K562 (cell line): ENCODE measurements around the gene NCOA1. TPM values are rescaled to one million over a fixed set of nuclear protein-coding genes. Genes with fewer than 3 reads are reported as not detected.

Experiments
- ATAC-seq: fragments of 200-7000 bp; cut with Tn5 transposase; 3 replicates; pipeline ENCODE4 v1.9.1; 2020; ENCODE audit warnings: moderate library complexity
- BruUV-seq: library from RNA; stranded (reverse); fragments of 400-500 nt; replicated peaks from 2 replicates; lab custom pipeline; 2021; lab: Mats Ljungman, UMichigan
- CTCF ChIA-PET: fragments of 300-600 bp; formaldehyde crosslinking; extraction: SDS; loops from one replicate; lab custom pipeline; 2021; ENCODE audit warnings: low intra/inter-chr PET ratio; lab: Yijun Ruan, JAX
- POLR2A ChIA-PET: fragments of 300-600, 350-650 bp; sonication (Branson Sonifier 250); formaldehyde crosslinking; extraction: SDS; loops from one replicate; lab custom pipeline; 2021; ENCODE audit warnings: antibody characterized with exemption, inconsistent platforms; lab: Yijun Ruan, JAX
- DNase-seq, 4 experiments: peaks; one replicate each; pipeline versions ENCODE4 v3.0.0 to v3.0.0-alpha.2; 2011 to 2018; ENCODE audit warnings: low spot score in 3 of 4, mixed read lengths in 3 of 4; ENCODE audit errors: extremely low read depth in 1 of 4
- FAIRE-seq: peaks from 2 replicates; lab custom pipeline; 2011; peaks lifted over from hg19 to GRCh38; lab: Jason Lieb, UNC
- H2AFZ ChIP-seq: 2 replicates; pipeline ENCODE4 v1.6.0; 2011; ENCODE audit warnings: low read depth, low read length, control low read depth, inconsistent platforms
- H3K27ac ChIP-seq: fragments of 200-600 bp; 3 replicates; pipeline ENCODE4 v1.8.0; 2011; ENCODE audit warnings: low read depth, mild to moderate bottlenecking, control low read depth, inconsistent platforms, low read length, moderate library complexity, mixed read lengths; ENCODE audit errors: extremely low read depth
- H3K27me3 ChIP-seq, 2 experiments: fragments of 300-600 bp in 1 of 2; 2 replicates in 1 of 2; 3 replicates in 1 of 2; pipeline versions ENCODE4 v1.6.0 to v1.8.0; 2011; ENCODE audit warnings: inconsistent platforms in 2 of 2, low read length in 2 of 2, mild to moderate bottlenecking in 1 of 2, mixed read lengths in 1 of 2, moderate library complexity in 1 of 2; ENCODE audit not compliant: control insufficient read depth in 2 of 2, insufficient read depth in 2 of 2
- H3K36me3 ChIP-seq: fragments of 300-600 bp; 3 replicates; pipeline ENCODE4 v1.8.0; 2011; ENCODE audit warnings: mild to moderate bottlenecking, low read length, inconsistent platforms; ENCODE audit not compliant: control insufficient read depth, insufficient read depth
- H3K4me1 ChIP-seq, 2 experiments: fragments of 200-600 bp in 1 of 2; replicated peaks in 1 of 2; 2 replicates in 1 of 2; 3 replicates in 1 of 2; pipeline versions ENCODE4 v1.5.1 to v1.8.0; 2011; ENCODE audit warnings: inconsistent platforms in 2 of 2, low read length in 2 of 2, mild to moderate bottlenecking in 1 of 2, mixed read lengths in 1 of 2, moderate library complexity in 1 of 2; ENCODE audit not compliant: control insufficient read depth in 2 of 2, insufficient read depth in 2 of 2
- H3K4me2 ChIP-seq: 2 replicates; pipeline ENCODE4 v1.6.1; 2011; ENCODE audit warnings: low read length, control low read depth, inconsistent platforms, mixed read lengths; ENCODE audit not compliant: insufficient read depth
- H3K4me3 ChIP-seq: fragments of 200-600 bp; sonication (generic), shearing (Covaris generic); 2 replicates; pipeline ENCODE4 v1.5.1; 2016; ENCODE audit warnings: control low read depth, inconsistent platforms
- H3K79me2 ChIP-seq: fragments of 200-600 bp; 3 replicates; pipeline ENCODE4 v1.8.0; 2011; ENCODE audit warnings: low read length, inconsistent platforms; ENCODE audit not compliant: control insufficient read depth, insufficient read depth
- H3K9ac ChIP-seq, 2 experiments: 2 replicates each; pipeline versions ENCODE4 v1.6.0 to v1.6.1; 2011; ENCODE audit warnings: low read depth in 2 of 2, low read length in 2 of 2, control low read depth in 1 of 2, inconsistent platforms in 1 of 2, mild to moderate bottlenecking in 1 of 2, mixed read lengths in 1 of 2; ENCODE audit not compliant: insufficient read depth in 1 of 2
- H3K9me1 ChIP-seq: one replicate; pipeline ENCODE4 v1.6.0; 2011; ENCODE audit warnings: inconsistent platforms, mild to moderate bottlenecking, low read length, moderate library complexity; ENCODE audit not compliant: control insufficient read depth, insufficient read depth
- H3K9me3 ChIP-seq: replicated peaks from 2 replicates; pipeline ENCODE4 v1.5.1; 2011; ENCODE audit warnings: low read depth, low read length, inconsistent platforms; ENCODE audit not compliant: control insufficient read depth, insufficient read depth
- H4K20me1 ChIP-seq: replicated peaks from 2 replicates; pipeline ENCODE4 v1.6.1; 2011; ENCODE audit warnings: low read length, inconsistent platforms, mixed read lengths; ENCODE audit not compliant: control insufficient read depth, insufficient read depth
- FOXK2 ChIP-seq, 2 experiments: fragments of 450-650 bp; IDR thresholded peaks in 1 of 2; conservative IDR thresholded peaks in 1 of 2; 2 replicates each; pipeline ENCODE4 v1.6.1; 2016; ENCODE audit warnings: low read depth in 2 of 2, mild to moderate bottlenecking in 1 of 2
- GTF2E2 ChIP-seq: fragments of 200-800 bp; sonication (Bioruptor generic); IDR thresholded peaks from 2 replicates; pipeline ENCODE4 v1.6.1; 2016; ENCODE audit warnings: missing genetic modification characterization, missing compliant biosample characterization
- MTA3 ChIP-seq: fragments of 450-650 bp; formaldehyde crosslinking; IDR thresholded peaks from 2 replicates; pipeline ENCODE4 v1.6.1; 2017; ENCODE audit warnings: mild to moderate bottlenecking, borderline replicate concordance
- NR2C1 ChIP-seq, 2 experiments: fragments of 450-650 bp; IDR thresholded peaks; 2 replicates each; pipeline ENCODE4 v1.6.1; 2017; ENCODE audit warnings: mild to moderate bottlenecking in 2 of 2, antibody characterized with exemption in 1 of 2, inconsistent platforms in 1 of 2, missing compliant biosample characterization in 1 of 2, missing genetic modification characterization in 1 of 2
- PRDM10 ChIP-seq: fragments of 450-650 bp; IDR thresholded peaks from 2 replicates; pipeline ENCODE4 v1.6.1; 2018; ENCODE audit not compliant: partially characterized antibody
- RFX1 ChIP-seq: fragments of 450-650 bp; IDR thresholded peaks from 2 replicates; pipeline ENCODE4 v1.6.1; 2016; ENCODE audit warnings: mild to moderate bottlenecking, moderate library complexity
- SIN3A ChIP-seq, 2 experiments: fragments of 150-350 bp in 1 of 2; IDR thresholded peaks; 2 replicates each; pipeline ENCODE4 v1.6.1; 2011 to 2016; ENCODE audit warnings: borderline replicate concordance in 2 of 2, low read depth in 2 of 2, low read length in 2 of 2, mild to moderate bottlenecking in 2 of 2, moderate library complexity in 2 of 2; ENCODE audit not compliant: control insufficient read depth in 1 of 2
- YY1 ChIP-seq, 3 experiments: IDR thresholded peaks; 2 replicates each; pipeline ENCODE4 v1.6.1; 2011; ENCODE audit warnings: low read length in 2 of 3, mild to moderate bottlenecking in 2 of 3, moderate library complexity in 2 of 3, borderline replicate concordance in 1 of 3, control low read depth in 1 of 3, low read depth in 1 of 3; ENCODE audit not compliant: insufficient read depth in 3 of 3, insufficient replicate concordance in 2 of 3, control insufficient read depth in 1 of 3, insufficient read length in 1 of 3; ENCODE audit errors: extremely low read depth in 1 of 3
- ZSCAN29 ChIP-seq: fragments of 450-650 bp; IDR thresholded peaks from 2 replicates; pipeline ENCODE4 v1.6.1; 2017
- WGBS: fragments of 100-300 bp; shearing (Covaris generic); methylation state at CpG from one replicate; pipeline ENCODE4 v1.1.6; 2016; ENCODE audit warnings: low coverage, mixed read lengths; ENCODE audit not compliant: insufficient coverage; ENCODE audit errors: missing lambda C conversion rate; 5-methylcytosine and 5-hydroxymethylcytosine counted together
- in situ Hi-C: fragments of 300-500 bp; cut with MboI; formaldehyde crosslinking; loops from 4 replicates; pipeline ENCODE4 v1.15.0; 2018; ENCODE audit warnings: inconsistent platforms, mixed read lengths
- intact Hi-C: fragments of 100-400 bp; cut with micrococcal nuclease; formaldehyde crosslinking; loops from 2 replicates; pipeline ENCODE4 v1.14.2; 2022
- polyA plus RNA-seq, 8 experiments: library from polyadenylated mRNA; depleted of rRNA in 4 of 8; stranded (reverse) in 5 of 8; unstranded in 3 of 8; fragments of >200 nt; fragmentation: Nextera tagmentation in 2 of 8; fragmentation: Illumina TruSeq in 1 of 8; extraction: Ambion mirVana in 2 of 8; extraction: Trizol in 1 of 8; gene quantifications; 2 replicates each; pipeline versions ENCODE4 v1.2.1 to v1.2.3, GENCODE V29; 2011 to 2014; ENCODE audit warnings: inconsistent platforms in 1 of 8, missing spikeins in 1 of 8
- total RNA-seq, 7 experiments: library from RNA; depleted of rRNA in 6 of 7; stranded (reverse); fragments of >200 nt in 6 of 7; fragmentation: Illumina TruSeq in 2 of 7; extraction: Trizol in 2 of 7; gene quantifications; 2 replicates each; pipeline versions ENCODE4 v1.2.1 to v1.2.3, GENCODE V29; 2011 to 2021; ENCODE audit warnings: low replicate concordance in 1 of 7

Gene NCOA1
- total and polyA plus RNA-seq, 9 of the 15 experiments (the other 6 are each of a cell fraction or from before 2014, with no cell fraction given), result 4.9 to 25.7 (median 17.0) TPM

DNA sequence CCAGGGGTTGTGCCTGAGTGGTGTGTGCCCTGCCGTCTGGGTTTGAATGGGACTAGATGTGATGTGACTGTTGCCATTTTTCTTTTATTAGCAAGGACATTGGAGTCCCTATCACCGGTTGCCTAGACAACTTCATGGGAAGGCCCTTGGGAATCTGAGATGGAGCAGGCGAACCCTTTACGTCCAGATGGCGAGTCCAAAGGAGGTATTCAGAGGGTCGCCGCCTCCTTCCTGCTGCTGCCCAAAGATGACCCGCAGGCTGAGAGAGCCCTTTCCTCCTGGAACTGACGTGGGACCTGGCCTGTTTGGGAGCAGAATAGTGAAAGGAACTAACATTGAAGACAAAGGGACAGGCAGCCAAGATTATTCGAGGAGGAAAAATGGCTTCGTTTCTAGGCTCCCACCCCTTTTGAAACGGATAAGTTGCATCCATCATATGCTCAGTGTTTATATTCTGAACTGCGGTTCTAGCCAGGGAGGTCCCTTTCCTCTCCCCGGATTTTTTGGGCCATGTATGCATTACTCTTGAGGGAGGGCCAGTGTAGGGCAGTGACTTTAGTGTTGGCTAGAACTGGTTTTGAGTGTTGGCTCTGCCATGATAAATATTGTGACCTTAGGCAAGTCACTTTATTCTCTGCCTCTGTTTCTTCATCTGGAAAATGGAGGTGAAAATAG lies 302.8 kb downstream of the NCOA1 start:
- H3K4me3 ChIP-seq, result peak overlapping the region; percentile 87
- peak overlapping the region; percentile 98 to 100 for H3K9ac ChIP-seq
- peaks cover 7% of the 10 kb centered on the region; the same call in 1 of the 2 replicates for H4K20me1 ChIP-seq
- ATAC-seq (no peak), FAIRE-seq (no peak), DNase-seq (peak in 2 of 4 experiments; percentile 22 to 34)
- peak overlapping the region; percentile 95 for H3K4me2 ChIP-seq
- in situ Hi-C loops, result loop anchor here (25.0 kb wide), 1 partner anchor 382 kb away; no protein-coding TSS in a partner anchor
- H3K27me3 ChIP-seq, result no peaks in the 10 kb centered on the region
- TSS peak; percentile 76 for BruUV-seq
- H2AFZ ChIP-seq, result peak overlapping the region; percentile 100
- no peaks in the 10 kb centered on the region for H3K9me3 ChIP-seq
- H3K4me1 ChIP-seq, result peaks cover 9 to 35% of the 10 kb centered on the region in 2 experiments; a peak in 4 of 5 replicates
- H3K79me2 ChIP-seq, result peaks cover 70% of the 10 kb centered on the region
- POLR2A ChIA-PET, result interaction anchor here (1.3 to 1.5 kb wide), 3 partner anchors 15 to 19 kb away, joined by 3 to 6 read pairs (median 3); no protein-coding TSS in a partner anchor
- CTCF ChIA-PET, result interaction anchor here (1.0 kb wide), 1 partner anchor 384 kb away, joined by 3 read pairs; no protein-coding TSS in a partner anchor
- peaks cover 50% of the 10 kb centered on the region; the same call in 2 of the 3 replicates for H3K36me3 ChIP-seq
- WGBS, result 0% methylated on average over 14 of the region's 14 CpGs
- peak overlapping the region; percentile 99 for H3K27ac ChIP-seq
- H3K9me1 ChIP-seq, result no peaks in the 10 kb centered on the region
- intact Hi-C loops, result loop anchor here (2.0 kb wide), 1 partner anchor 303 kb away; the partner anchor contains the start of gene NCOA1
- TF ChIP-seq GTF2E2 (peak; percentile 30; the same call in 1 of the 2 replicates), RFX1 (peak; percentile 82), SIN3A (IDR thresholded peaks at IDR 0.05; ENCODE audit: borderline replicate concordance in 2 of 2, control insufficient read depth in 1 of 2, low read depth in 2 of 2, low read length in 2 of 2) (0 out of 4 replicates have a peak, but pooled peaks of 1 of the 2 experiments have one; percentile 16), MTA3 (no peak), FOXK2 (conservative IDR thresholded peaks at IDR 0.05 in 1 of 2, IDR thresholded peaks at IDR 0.05 in 1 of 2; ENCODE audit: low read depth in 2 of 2) (0 out of 4 replicates have a peak, but pooled peaks of 1 of the 2 experiments have one; percentile 22), ZSCAN29 (peak; percentile 75; the same call in 1 of the 2 replicates), YY1 (IDR thresholded peaks at IDR 0.05; ENCODE audit: borderline replicate concordance in 1 of 3, control insufficient read depth in 1 of 3, extremely low read depth in 1 of 3, insufficient read depth in 3 of 3, insufficient read length in 1 of 3, insufficient replicate concordance in 2 of 3, low read depth in 1 of 3, low read length in 2 of 3) (peak in 1 of 3 experiments; percentile 45), PRDM10 (peak; percentile 42), NR2C1 (IDR thresholded peaks at IDR 0.05) (0 out of 2 replicates have a peak, but pooled peaks have one; percentile 5), NR2C1 (tag; IDR thresholded peaks at IDR 0.05) (no peak)
